NOMO-1 treated with dmso at 0.1 percent for 144 hours (cell line): Measurements from ENCODE around the gene KRT7.
"Not testable (repeated sequence)": the region's sequence is repeated elsewhere in the genome, so short reads cannot be mapped to it uniquely, and the experiment has no call there.

Source experiments
- DNase-seq: peaks from one replicate; lab custom pipeline; 2025; ENCODE audit not compliant: unreplicated experiment; lab: John Stamatoyannopoulos, UW

Gene KRT7

GRCh38 chr12:52228931-52229330 lies 4.1 kb upstream of the KRT7 start:
- DNase-seq, result no peak

GRCh38 chr12:52229836-52230343 lies 3.2 kb upstream of the KRT7 start:
- DNase-seq, result no peak

GRCh38 chr12:52230364-52231281 lies 2.4 kb upstream of the KRT7 start:
- no peak for DNase-seq

- no peak for DNase-seq
These were observed 1.5 kb upstream of the KRT7 start for GRCh38 chr12:52231305-52232202.

GRCh38 chr12:52232203-52232673 lies 805 bp upstream of the KRT7 start:
- DNase-seq, result no peak

GRCh38 chr12:52233462-52234207 lies 592 bp downstream of the KRT7 start:
- no peak for DNase-seq

GRCh38 chr12:52234223-52234810 lies 1.3 kb downstream of the KRT7 start:
- no peak for DNase-seq

GRCh38 chr12:52235001-52235764 lies 2.1 kb downstream of the KRT7 start:
- no peak for DNase-seq

- no peak for DNase-seq
These were observed 2.8 kb downstream of the KRT7 start for GRCh38 chr12:52235822-52236361.

- DNase-seq, result no peak
These were observed 3.5 kb downstream of the KRT7 start for GRCh38 chr12:52236386-52237050.

GRCh38 chr12:52238207-52238840 lies 5.3 kb downstream of the KRT7 start:
- DNase-seq, result no peak

GRCh38 chr12:52238916-52239646 lies 6.0 kb downstream of the KRT7 start:
- DNase-seq, result no peak

GRCh38 chr12:52239767-52240166 lies 6.7 kb downstream of the KRT7 start:
- no peak for DNase-seq

- not testable (repeated sequence) for DNase-seq
These were observed 7.2 kb downstream of the KRT7 start for GRCh38 chr12:52240247-52240646.

GRCh38 chr12:52241205-52241842 lies 8.3 kb downstream of the KRT7 start:
- no peak for DNase-seq

GRCh38 chr12:52242442-52243258 lies 9.6 kb downstream of the KRT7 start:
- DNase-seq, result no peak
